Panc1 (cell line): ENCODE data around the gene DIABLO.

Experiments used
- CTCF ChIP-seq: fragments of 450-650 bp; IDR thresholded peaks from 2 replicates; pipeline ENCODE4 v1.5.1; 2017; ENCODE audit warnings: mild to moderate bottlenecking
- REST ChIP-seq, 2 experiments: IDR thresholded peaks; 2 replicates each; pipeline ENCODE4 v1.6.1; 2011 to 2012; ENCODE audit warnings: low read depth in 2 of 2, control low read depth in 1 of 2, low read length in 1 of 2, mild to moderate bottlenecking in 1 of 2, moderate library complexity in 1 of 2; ENCODE audit not compliant: insufficient read depth in 1 of 2

GRCh38 chr12:122265476-122265875 is 39.6 kb upstream of the DIABLO start:
- TF ChIP-seq CTCF (no peak), REST (IDR thresholded peaks at IDR 0.05; ENCODE audit: insufficient read depth in 1 of 2, low read depth in 2 of 2, low read length in 1 of 2) (no peak)
